Measurements from ENCODE around the gene RECQL. TPM values are rescaled to one million over a fixed set of nuclear protein-coding genes. Genes with fewer than 3 reads are reported as not detected.

RECQL gene
- total RNA-seq, 1 experiment from 2014 or later: 40.3 TPM

DNA sequence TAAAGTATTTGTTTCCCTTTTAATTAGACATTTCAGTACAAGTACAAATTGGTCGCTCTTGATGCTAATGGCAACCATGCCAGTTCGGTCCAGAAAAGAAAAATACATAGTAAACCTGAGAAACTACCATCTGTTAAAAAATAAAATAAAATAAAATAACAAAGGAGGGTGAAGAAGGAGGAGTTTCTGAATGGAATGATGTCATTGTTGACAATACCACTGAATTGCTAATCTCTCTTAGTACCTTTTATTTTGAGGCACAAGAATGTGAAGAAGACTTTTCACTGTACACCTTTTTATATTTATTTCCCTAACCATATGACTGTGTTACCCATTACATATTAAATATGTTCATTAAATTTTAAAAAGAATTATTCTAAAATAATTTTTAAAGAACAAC, 44.1 kb upstream of the RECQL start:
- Mint-ChIP-seq H3K27ac (no peak overlapping the region), H3K4me1 (no peaks in the 10 kb centered on the region), H3K4me3 (no peak overlapping the region), H3K36me3 (no peaks in the 10 kb centered on the region), H3K27me3 (ENCODE audit: low read depth) (no peaks in the 10 kb centered on the region), H3K9me3 (no peaks in the 10 kb centered on the region)
- ChIA-PET POLR2A (no interaction called here), CTCF (no interaction called here)
- no peak for ATAC-seq
- no peak for DNase-seq (ENCODE audit: low spot score)
- TF ChIP-seq, protein P1, sequence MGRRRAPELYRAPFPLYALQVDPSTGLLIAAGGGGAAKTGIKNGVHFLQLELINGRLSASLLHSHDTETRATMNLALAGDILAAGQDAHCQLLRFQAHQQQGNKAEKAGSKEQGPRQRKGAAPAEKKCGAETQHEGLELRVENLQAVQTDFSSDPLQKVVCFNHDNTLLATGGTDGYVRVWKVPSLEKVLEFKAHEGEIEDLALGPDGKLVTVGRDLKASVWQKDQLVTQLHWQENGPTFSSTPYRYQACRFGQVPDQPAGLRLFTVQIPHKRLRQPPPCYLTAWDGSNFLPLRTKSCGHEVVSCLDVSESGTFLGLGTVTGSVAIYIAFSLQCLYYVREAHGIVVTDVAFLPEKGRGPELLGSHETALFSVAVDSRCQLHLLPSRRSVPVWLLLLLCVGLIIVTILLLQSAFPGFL (CRISPR knock-in tag; IDR thresholded peaks at IDR 0.05; ENCODE audit: borderline replicate concordance): no peak
- TF ChIP-seq OVOL2 (CRISPR knock-in tag; IDR thresholded peaks at IDR 0.05; ENCODE audit: borderline replicate concordance) (no peak), FOXK1 (CRISPR knock-in tag; IDR thresholded peaks at IDR 0.05) (no peak), RELA (CRISPR knock-in tag; IDR thresholded peaks at IDR 0.05; ENCODE audit: borderline replicate concordance) (no peak), FOXJ3 (CRISPR knock-in tag; IDR thresholded peaks at IDR 0.05; ENCODE audit: borderline replicate concordance) (no peak), ZBTB21 (CRISPR knock-in tag; IDR thresholded peaks at IDR 0.05; ENCODE audit: borderline replicate concordance) (no peak), ZNF138 (CRISPR knock-in tag; conservative IDR thresholded peaks at IDR 0.05) (no peak), TEAD1 (CRISPR knock-in tag; IDR thresholded peaks at IDR 0.05) (no peak)
- TF ChIP-seq, protein P2, sequence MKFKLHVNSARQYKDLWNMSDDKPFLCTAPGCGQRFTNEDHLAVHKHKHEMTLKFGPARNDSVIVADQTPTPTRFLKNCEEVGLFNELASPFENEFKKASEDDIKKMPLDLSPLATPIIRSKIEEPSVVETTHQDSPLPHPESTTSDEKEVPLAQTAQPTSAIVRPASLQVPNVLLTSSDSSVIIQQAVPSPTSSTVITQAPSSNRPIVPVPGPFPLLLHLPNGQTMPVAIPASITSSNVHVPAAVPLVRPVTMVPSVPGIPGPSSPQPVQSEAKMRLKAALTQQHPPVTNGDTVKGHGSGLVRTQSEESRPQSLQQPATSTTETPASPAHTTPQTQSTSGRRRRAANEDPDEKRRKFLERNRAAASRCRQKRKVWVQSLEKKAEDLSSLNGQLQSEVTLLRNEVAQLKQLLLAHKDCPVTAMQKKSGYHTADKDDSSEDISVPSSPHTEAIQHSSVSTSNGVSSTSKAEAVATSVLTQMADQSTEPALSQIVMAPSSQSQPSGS (CRISPR knock-in tag; IDR thresholded peaks at IDR 0.05; ENCODE audit: borderline replicate concordance, low read depth): no peak
- TF ChIP-seq, protein P3, sequence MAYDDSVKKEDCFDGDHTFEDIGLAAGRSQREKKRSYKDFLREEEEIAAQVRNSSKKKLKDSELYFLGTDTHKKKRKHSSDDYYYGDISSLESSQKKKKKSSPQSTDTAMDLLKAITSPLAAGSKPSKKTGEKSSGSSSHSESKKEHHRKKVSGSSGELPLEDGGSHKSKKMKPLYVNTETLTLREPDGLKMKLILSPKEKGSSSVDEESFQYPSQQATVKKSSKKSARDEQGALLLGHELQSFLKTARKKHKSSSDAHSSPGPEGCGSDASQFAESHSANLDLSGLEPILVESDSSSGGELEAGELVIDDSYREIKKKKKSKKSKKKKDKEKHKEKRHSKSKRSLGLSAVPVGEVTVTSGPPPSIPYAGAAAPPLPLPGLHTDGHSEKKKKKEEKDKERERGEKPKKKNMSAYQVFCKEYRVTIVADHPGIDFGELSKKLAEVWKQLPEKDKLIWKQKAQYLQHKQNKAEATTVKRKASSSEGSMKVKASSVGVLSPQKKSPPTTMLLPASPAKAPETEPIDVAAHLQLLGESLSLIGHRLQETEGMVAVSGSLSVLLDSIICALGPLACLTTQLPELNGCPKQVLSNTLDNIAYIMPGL (CRISPR knock-in tag; IDR thresholded peaks at IDR 0.05): no peak

DNA sequence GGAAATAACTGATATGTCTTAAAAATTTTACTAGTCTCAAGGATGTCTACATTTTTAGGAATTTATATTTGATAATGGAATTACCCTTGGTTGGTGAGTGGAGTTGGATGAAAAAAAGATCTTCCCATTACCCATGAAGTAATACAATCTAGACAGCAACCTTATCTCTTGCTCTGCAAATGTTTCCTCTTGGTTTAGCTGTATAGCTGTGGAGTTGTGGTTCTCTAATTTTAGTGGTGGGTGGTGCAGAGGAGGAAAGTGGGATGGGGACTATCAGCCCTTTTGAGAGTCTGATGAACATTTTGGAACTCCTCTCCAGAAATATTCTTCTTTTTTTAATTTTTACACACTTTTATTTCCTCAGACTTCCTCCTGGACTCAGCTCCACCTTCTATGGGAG, 41.7 kb upstream of the RECQL start:
- Mint-ChIP-seq H3K4me3 (no peak overlapping the region), H3K4me1 (no peaks in the 10 kb centered on the region), H3K27ac (no peak overlapping the region), H3K36me3 (no peaks in the 10 kb centered on the region), H3K9me3 (no peaks in the 10 kb centered on the region), H3K27me3 (ENCODE audit: low read depth) (no peaks in the 10 kb centered on the region)
- ChIA-PET POLR2A (no interaction called here), CTCF (no interaction called here)
- DNase-seq (ENCODE audit: low spot score) (no peak), ATAC-seq (no peak)
- TF ChIP-seq NR3C1 (CRISPR knock-in tag; conservative IDR thresholded peaks at IDR 0.05; ENCODE audit: low read depth): no peak
- TF ChIP-seq TP53 (CRISPR knock-in tag; IDR thresholded peaks at IDR 0.05): no peak
- TF ChIP-seq CREB1 (CRISPR knock-in tag; IDR thresholded peaks at IDR 0.05): no peak
- no peak for TF ChIP-seq ZNF396 (CRISPR knock-in tag; IDR thresholded peaks at IDR 0.05; ENCODE audit: borderline replicate concordance)
- no peak for TF ChIP-seq JUN (CRISPR knock-in tag; IDR thresholded peaks at IDR 0.05)
- TF ChIP-seq IRF2 (CRISPR knock-in tag; IDR thresholded peaks at IDR 0.05; ENCODE audit: borderline replicate concordance, low read depth): no peak
- TF ChIP-seq, protein P1 (CRISPR knock-in tag; IDR thresholded peaks at IDR 0.05; ENCODE audit: borderline replicate concordance): no peak
- TF ChIP-seq, protein P4, sequence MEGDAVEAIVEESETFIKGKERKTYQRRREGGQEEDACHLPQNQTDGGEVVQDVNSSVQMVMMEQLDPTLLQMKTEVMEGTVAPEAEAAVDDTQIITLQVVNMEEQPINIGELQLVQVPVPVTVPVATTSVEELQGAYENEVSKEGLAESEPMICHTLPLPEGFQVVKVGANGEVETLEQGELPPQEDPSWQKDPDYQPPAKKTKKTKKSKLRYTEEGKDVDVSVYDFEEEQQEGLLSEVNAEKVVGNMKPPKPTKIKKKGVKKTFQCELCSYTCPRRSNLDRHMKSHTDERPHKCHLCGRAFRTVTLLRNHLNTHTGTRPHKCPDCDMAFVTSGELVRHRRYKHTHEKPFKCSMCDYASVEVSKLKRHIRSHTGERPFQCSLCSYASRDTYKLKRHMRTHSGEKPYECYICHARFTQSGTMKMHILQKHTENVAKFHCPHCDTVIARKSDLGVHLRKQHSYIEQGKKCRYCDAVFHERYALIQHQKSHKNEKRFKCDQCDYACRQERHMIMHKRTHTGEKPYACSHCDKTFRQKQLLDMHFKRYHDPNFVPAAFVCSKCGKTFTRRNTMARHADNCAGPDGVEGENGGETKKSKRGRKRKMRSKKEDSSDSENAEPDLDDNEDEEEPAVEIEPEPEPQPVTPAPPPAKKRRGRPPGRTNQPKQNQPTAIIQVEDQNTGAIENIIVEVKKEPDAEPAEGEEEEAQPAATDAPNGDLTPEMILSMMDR (IDR thresholded peaks at IDR 0.05): no peak
- TF ChIP-seq ZNF263 (CRISPR knock-in tag; IDR thresholded peaks at IDR 0.05; ENCODE audit: low read depth): no peak
- TF ChIP-seq, protein P5, sequence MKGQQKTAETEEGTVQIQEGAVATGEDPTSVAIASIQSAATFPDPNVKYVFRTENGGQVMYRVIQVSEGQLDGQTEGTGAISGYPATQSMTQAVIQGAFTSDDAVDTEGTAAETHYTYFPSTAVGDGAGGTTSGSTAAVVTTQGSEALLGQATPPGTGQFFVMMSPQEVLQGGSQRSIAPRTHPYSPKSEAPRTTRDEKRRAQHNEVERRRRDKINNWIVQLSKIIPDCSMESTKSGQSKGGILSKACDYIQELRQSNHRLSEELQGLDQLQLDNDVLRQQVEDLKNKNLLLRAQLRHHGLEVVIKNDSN (CRISPR knock-in tag; IDR thresholded peaks at IDR 0.05): no peak
- TF ChIP-seq, protein P6, sequence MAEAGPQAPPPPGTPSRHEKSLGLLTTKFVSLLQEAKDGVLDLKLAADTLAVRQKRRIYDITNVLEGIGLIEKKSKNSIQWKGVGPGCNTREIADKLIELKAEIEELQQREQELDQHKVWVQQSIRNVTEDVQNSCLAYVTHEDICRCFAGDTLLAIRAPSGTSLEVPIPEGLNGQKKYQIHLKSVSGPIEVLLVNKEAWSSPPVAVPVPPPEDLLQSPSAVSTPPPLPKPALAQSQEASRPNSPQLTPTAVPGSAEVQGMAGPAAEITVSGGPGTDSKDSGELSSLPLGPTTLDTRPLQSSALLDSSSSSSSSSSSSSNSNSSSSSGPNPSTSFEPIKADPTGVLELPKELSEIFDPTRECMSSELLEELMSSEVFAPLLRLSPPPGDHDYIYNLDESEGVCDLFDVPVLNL (CRISPR knock-in tag; IDR thresholded peaks at IDR 0.05; ENCODE audit: borderline replicate concordance, low read depth): no peak
- no peak for TF ChIP-seq ZNF317 (CRISPR knock-in tag; IDR thresholded peaks at IDR 0.05; ENCODE audit: borderline replicate concordance, low read depth)
- TF ChIP-seq, protein P7, sequence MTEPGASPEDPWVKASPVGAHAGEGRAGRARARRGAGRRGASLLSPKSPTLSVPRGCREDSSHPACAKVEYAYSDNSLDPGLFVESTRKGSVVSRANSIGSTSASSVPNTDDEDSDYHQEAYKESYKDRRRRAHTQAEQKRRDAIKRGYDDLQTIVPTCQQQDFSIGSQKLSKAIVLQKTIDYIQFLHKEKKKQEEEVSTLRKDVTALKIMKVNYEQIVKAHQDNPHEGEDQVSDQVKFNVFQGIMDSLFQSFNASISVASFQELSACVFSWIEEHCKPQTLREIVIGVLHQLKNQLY (CRISPR knock-in tag; IDR thresholded peaks at IDR 0.05): no peak
- TF ChIP-seq GABPB1 (CRISPR knock-in tag; IDR thresholded peaks at IDR 0.05): no peak
- no peak for TF ChIP-seq ESRRA (CRISPR knock-in tag; IDR thresholded peaks at IDR 0.05; ENCODE audit: borderline replicate concordance)
